CD4-positive, alpha-beta T cell treated with Interleukin-17A for 4 hours (primary cell): ENCODE results near the gene SPACA4.

Experiments
- DNase-seq: peaks from one replicate; pipeline ENCODE4 v3.0.0-alpha.2; 2020; ENCODE audit warnings: mixed read lengths

The SPACA4 gene

DNA sequence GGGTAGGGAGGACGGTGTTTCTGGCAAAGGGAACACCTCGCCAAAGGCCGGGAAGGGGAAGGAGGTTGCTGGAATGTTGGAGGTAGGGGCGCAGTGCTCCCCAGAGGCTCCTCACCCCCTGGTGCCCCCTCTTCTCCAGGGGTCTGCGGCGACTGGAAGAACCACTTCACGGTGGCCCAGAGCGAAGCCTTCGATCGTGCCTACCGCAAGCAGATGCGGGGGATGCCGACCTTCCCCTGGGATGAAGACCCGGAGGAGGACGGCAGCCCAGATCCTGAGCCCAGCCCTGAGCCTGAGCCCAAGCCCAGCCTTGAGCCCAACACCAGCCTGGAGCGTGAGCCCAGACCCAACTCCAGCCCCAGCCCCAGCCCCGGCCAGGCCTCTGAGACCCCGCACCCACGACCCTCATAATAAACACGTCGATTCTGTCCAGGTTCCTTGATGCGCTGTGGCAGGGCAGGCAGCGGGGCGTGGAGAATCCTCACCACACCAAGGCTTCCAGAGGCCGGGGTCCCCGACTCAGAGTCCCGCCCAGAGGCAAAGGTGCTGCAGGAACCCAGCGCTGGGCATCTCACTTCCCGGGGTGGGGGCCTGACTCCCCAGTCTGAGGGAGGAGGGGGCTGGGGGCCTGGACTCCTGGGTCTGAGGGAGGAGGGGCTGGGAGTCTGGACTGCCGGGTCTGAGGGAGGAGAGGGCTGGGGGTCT, 7.4 kb upstream of the SPACA4 start:
- DNase-seq: no peak

DNA sequence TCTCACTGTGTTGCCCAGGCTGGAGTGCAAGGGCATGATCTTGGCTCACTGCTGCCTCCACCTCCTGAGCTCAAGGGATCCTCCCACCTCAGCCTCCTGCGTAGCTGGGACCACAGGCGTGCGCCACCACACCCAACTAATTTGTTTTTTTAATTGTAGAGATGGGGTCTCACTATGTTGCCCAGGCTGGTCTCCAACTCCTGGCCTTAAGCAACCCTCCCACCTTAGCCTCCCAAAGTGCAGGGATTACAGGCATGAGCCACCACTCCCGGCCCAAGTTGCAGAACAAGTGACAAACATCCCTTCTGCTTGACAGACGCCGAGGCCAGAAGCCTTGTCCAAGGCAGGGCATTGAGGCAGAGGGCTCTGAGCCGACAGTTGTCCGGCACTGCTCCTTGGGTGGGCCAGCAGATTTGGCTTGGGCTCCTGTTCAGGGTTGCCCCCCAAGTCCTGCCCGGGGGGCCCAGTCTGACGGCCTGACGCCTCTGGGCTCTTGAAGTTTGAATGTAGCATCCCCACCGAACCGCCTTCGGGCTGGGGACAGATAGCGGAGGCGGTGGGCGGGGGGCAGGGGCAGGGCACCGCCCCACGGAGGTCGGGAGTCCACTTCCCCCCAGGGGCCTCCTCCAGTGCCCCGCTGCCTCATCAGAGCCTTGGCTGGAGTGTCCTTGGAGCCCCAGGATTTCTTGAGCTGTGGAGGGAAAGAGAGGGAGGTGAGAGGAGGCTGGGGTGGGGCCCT, 5.7 kb upstream of the SPACA4 start:
- no peak for DNase-seq

GRCh38 chr19:48603001-48603400, 3.5 kb upstream of the SPACA4 start:
- DNase-seq: no peak

- DNase-seq: no peak
Observed at GRCh38 chr19:48603449-48603848, 3.1 kb upstream of the SPACA4 start.

- DNase-seq: no peak
Observed at GRCh38 chr19:48603850-48604249, 2.7 kb upstream of the SPACA4 start.

GRCh38 chr19:48607359-48607755, 815 bp downstream of the SPACA4 start:
- no peak for DNase-seq

GRCh38 chr19:48608798-48609263, 2.3 kb downstream of the SPACA4 start:
- peak; percentile 75 for DNase-seq

- DNase-seq: no peak
Observed at GRCh38 chr19:48609571-48610108, 3.1 kb downstream of the SPACA4 start.

GRCh38 chr19:48611872-48612271, 5.3 kb downstream of the SPACA4 start:
- no peak for DNase-seq

DNA sequence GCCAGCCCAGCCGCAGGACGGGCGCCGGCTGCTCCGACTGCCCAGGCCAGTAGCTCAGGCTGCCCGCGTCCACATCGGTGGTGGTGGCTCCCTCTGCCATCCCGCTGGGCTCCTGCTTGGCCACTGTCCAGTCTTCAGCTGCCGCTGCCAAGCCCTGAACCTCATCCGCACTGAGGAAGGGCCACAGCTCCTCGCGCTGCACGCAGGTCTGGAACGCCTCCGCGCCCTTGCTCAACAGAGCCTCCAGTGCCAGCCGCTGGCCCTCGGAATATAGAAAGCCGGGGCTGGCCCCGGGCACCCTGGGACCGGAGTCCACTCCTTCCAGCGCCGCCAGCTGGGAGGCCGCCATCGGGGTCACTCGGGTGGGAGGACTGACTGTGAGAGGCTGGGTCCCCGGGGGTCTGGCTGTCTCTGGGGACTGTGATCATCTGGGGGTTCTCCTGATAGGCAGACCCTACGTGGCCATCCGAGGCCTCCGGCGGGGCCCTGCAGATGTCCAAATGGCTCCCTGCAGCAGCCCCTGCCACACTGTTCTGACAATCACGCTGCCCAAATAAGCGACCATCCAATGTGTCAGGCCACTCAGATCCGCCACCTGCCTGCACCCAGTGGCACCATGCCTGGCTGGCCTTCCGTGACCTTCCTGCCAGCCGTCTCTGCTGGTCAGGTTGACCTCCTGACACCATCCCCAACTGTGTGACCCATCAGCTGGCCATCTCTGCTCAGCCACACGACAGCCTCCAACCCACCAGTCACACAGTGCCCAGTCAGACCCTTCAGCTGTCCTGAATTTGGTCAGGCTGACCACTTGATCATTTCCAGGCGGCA, 6.7 kb downstream of the SPACA4 start:
- DNase-seq: no peak

GRCh38 chr19:48613852-48614435, 7.4 kb downstream of the SPACA4 start:
- DNase-seq: no peak

- DNase-seq: no peak
Observed at GRCh38 chr19:48614436-48615230, 8.1 kb downstream of the SPACA4 start, which contains the start of gene FAM83E. FAM83E (minus strand) TSS chr19:48615076; CDS start chr19:48613372, 1,704 bp downstream.

DNA sequence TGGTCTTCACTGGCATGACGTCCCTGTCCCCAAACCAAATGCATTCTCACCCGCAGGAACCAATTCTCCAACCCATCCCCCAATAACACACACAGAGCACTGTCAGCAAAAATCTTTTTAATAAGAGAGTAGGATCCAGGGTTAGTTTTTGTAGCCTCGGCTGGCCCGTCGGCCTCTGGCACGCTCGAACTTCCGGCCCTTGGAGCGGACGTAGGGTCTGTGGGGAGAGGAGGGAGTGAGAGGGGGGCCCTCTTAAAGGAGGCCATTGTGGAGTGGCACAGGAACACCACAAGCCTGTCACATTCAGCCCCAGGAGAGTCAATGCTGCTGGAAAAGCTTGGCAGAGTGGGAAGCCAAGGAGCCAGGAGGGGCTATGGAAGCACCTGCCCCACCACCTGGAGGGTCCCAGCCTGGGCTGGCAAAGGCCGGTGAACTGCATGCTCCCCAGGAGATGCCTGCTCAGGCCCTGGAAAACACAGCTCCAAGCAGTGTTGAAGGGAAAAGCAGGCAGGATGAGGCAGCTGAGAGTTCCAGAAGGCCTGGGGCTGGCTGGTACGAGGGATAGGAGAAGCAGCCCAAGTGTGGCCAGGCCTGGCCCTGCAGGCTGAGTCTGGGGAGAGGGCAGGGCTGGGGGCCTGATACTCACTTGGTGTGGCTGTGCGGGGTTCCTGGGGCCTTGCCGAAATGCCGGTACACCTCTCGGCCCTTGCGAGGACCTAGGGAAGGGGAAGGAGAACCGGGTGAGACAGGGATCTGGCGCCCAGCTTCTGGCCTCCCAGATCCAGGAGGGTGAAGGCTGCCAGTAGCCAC, 8.9 kb downstream of the SPACA4 start:
- no peak for DNase-seq

GRCh38 chr19:48616041-48616436, 9.5 kb downstream of the SPACA4 start:
- no peak for DNase-seq

GRCh38 chr19:48616491-48617056, 10.0 kb downstream of the SPACA4 start:
- no peak for DNase-seq

DNA sequence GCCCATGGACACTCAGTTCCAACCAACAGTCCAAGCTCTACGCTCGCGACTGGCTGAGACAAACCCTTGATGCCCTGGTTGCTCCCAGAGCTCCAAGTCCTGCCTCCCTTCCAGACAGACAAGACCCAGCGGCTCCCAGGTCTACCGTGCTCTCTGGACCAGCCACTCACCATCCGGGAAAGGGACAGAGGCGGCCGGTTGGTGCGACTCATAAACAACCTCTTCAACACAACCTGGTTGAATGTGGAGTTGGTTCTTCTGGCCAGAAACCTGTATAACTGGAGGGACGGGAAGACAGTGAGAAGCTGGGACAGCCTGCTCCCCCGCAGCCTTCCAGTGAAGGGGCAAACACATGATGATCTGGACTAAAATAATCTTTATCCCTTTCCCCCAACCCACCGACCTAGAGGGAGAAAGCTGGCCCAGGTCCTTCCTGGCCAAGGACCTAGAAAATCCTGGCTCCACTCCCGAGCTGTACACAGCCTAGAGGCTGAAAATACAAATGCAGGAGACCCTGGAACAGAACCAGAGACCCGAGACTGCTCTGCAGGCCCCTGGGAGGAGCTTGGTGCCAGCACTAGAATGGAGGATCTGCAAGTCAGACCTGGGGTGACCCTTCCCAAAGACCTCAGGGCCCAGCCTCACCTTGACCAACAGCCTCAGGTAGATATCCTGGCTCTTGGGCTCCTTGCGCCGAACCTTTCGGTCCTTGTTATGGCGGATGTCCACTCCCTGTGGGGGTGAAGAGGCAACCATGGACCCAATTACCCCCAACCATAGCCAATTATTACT, 10.8 kb downstream of the SPACA4 start:
- no peak for DNase-seq

- no peak for DNase-seq
Observed at GRCh38 chr19:48618278-48618915, 11.9 kb downstream of the SPACA4 start.

DNA sequence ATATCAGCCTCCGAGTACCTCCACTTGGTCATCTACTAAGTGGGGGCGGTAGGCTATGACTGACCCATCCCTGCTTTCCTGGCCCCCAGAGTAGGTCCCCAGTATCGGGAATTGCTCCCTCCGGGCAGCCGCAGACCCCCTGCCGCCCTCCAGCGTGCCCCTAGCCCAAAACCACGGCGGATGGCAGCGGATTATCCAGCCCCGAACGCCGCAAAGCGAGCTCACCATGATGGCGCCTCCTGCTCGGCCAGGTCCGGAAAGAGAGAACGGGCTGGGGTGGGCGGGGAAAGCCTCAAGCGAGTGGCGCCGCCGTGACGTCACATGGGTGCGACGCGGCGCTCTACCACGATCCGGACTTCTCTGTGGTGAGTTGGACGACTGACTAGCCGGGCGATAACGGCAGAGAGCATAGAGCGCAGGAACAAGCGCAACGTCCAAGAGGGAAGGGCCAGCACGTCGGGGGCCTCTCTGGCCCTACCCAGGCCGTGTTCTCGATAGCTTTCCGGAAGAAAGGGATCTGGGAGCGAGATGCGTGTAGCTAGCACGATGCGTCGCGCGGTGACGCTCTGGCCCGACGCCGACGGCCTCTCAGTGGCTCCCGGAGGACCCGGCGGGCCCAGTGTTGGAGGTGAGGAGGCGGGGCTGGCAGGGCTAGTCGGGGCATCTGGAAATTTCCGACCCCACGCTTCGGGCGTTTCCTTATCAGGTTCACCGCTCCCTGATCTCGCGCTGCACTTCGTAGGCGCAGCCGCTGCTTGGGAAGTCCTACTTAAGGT, 12.6 kb downstream of the SPACA4 start, which contains the start of the genes RPL18 and SPHK2:
Gene RPL18, minus strand, starts transcription at position 263 of the 776 bp plus-strand sequence. Its CDS starts 35 bp downstream, at position 228.
Gene SPHK2, plus strand, starts transcription at position 591 of the 776 bp plus-strand sequence. CDS start 1,009 bp downstream, outside the sequence.
- peak; percentile 97 for DNase-seq
